AG04450 (cell line): ENCODE results near the gene IKZF3. TPM values are rescaled to one million over a fixed set of nuclear protein-coding genes. Genes with fewer than 3 reads are reported as not detected.

Source experiments
- CTCF ChIA-PET: fragments of 300-600, 350-600 bp; formaldehyde crosslinking; extraction: SDS; loops from one replicate; lab custom pipeline; 2022; ENCODE audit warnings: antibody characterized with exemption, inconsistent platforms; lab: Charles Lee
- POLR2A ChIA-PET: fragments of 350-600 bp; formaldehyde crosslinking; extraction: SDS; loops from one replicate; lab custom pipeline; 2021; ENCODE audit warnings: antibody characterized with exemption, inconsistent platforms; lab: Yijun Ruan, JAX
- DNase-seq: peaks from one replicate; pipeline ENCODE4 v3.0.0-alpha.2; 2011; ENCODE audit warnings: low read depth, low spot score
- H3K27ac ChIP-seq: one replicate; pipeline ENCODE4 v1.5.1; 2012; ENCODE audit warnings: low read depth, low read length, control low read depth
- H3K27me3 ChIP-seq: one replicate; pipeline ENCODE4 v1.6.0; 2012; ENCODE audit warnings: low read length; ENCODE audit not compliant: control insufficient read depth, insufficient read depth
- H3K4me3 ChIP-seq: 2 replicates; pipeline ENCODE4 v1.5.1; 2011; ENCODE audit warnings: mild to moderate bottlenecking, low read depth, low read length, control low read depth
- H3K9me3 ChIP-seq: 2 replicates; pipeline ENCODE4 v1.5.1; 2012; ENCODE audit warnings: low read length; ENCODE audit not compliant: control insufficient read depth, insufficient read depth
- CTCF ChIP-seq: IDR thresholded peaks from 2 replicates; pipeline ENCODE4 v1.5.1; 2011; ENCODE audit warnings: low read depth, low read length, control low read depth, inconsistent platforms
- polyA plus RNA-seq: library from polyadenylated mRNA; depleted of rRNA; stranded (reverse); fragments of >200 nt; gene quantifications from 2 replicates; pipeline ENCODE4 v1.2.3, GENCODE V29; 2011

IKZF3 gene
- polyA plus RNA-seq, 1 experiment: not detected

- no peak overlapping the region for H3K27ac ChIP-seq
- no peak overlapping the region for H3K4me3 ChIP-seq
- ChIA-PET CTCF (interaction anchor here (0.6 to 1.1 kb wide), 2 partner anchors 11 to 119 kb away, joined by 3 read pairs; no protein-coding TSS in a partner anchor), POLR2A (no interaction called here)
- H3K27me3 ChIP-seq: peaks cover 31% of the 10 kb centered on the region
- DNase-seq: no peak
- H3K9me3 ChIP-seq: no peaks in the 10 kb centered on the region; the same call in 1 of the 2 replicates
- no peak for TF ChIP-seq CTCF
Observed at GRCh38 chr17:39742126-39742855, 121.8 kb downstream of the IKZF3 start.

GRCh38 chr17:39740357-39741111, 123.6 kb downstream of the IKZF3 start:
- Histone ChIP-seq H3K4me3 (no peak overlapping the region), H3K27ac (no peak overlapping the region), H3K27me3 (peaks cover 37% of the 10 kb centered on the region), H3K9me3 (no peaks in the 10 kb centered on the region; the same call in 1 of the 2 replicates)
- DNase-seq: no peak
- POLR2A ChIA-PET: no interaction called here
- CTCF ChIA-PET: no interaction called here
- no peak for TF ChIP-seq CTCF

- Histone ChIP-seq H3K9me3 (no peaks in the 10 kb centered on the region; the same call in 1 of the 2 replicates), H3K27ac (no peak overlapping the region), H3K4me3 (no peak overlapping the region), H3K27me3 (peaks cover 35% of the 10 kb centered on the region)
- POLR2A ChIA-PET: no interaction called here
- CTCF ChIA-PET: no interaction called here
- no peak for DNase-seq
- 0 out of 2 replicates have a peak, but pooled peaks have one; percentile 4 for TF ChIP-seq CTCF
Observed at GRCh38 chr17:39739885-39740356, 124.2 kb downstream of the IKZF3 start.

GRCh38 chr17:39738983-39739884, 124.9 kb downstream of the IKZF3 start:
- Histone ChIP-seq H3K9me3 (no peaks in the 10 kb centered on the region; the same call in 1 of the 2 replicates), H3K4me3 (no peak overlapping the region), H3K27me3 (peaks cover 31% of the 10 kb centered on the region), H3K27ac (peak overlapping the region; percentile 11)
- ChIA-PET POLR2A (no interaction called here), CTCF (interaction anchor here (0.6 kb wide), 1 partner anchor 9 kb away, joined by 10 read pairs; the partner anchor contains the start of gene MIEN1)
- TF ChIP-seq CTCF: no peak
- no peak for DNase-seq
